ENCODE results near the gene NT5C2. TPM values are rescaled to one million over a fixed set of nuclear protein-coding genes. Genes with fewer than 3 reads are reported as not detected.

Gene NT5C2
- polyA plus RNA-seq, 1 of the 3 experiments (the other 2 are of a cell fraction) = 29.6 TPM

GRCh38 chr10:103111031-103111917 lies 81.8 kb downstream of the NT5C2 start:
- 92% methylated on average over 2 of the region's 2 CpGs for WGBS (ENCODE audit: low lambda C conversion rate)
- Histone ChIP-seq H3K4me3 (ENCODE audit: low read depth in 2 of 2, low read length in 1 of 2) (no peak overlapping the region), H3K79me2 (ENCODE audit: insufficient read depth) (peaks cover 72% of the 10 kb centered on the region)

GRCh38 chr10:103110407-103110806 lies 82.7 kb downstream of the NT5C2 start:
- H3K36me3 ChIP-seq (replicated peaks in 1 of 2; ENCODE audit: control insufficient read depth in 1 of 2, insufficient read depth in 2 of 2, low read length in 1 of 2) = peaks cover 15 to 37% of the 10 kb centered on the region in 2 experiments
- TF ChIP-seq GATA2 (CRISPR knock-in tag; IDR thresholded peaks at IDR 0.05) (no peak), FOXJ3 (CRISPR knock-in tag; IDR thresholded peaks at IDR 0.05) (no peak), CTCF (IDR thresholded peaks at IDR 0.05) (no peak), REST (IDR thresholded peaks at IDR 0.05; ENCODE audit: low read depth, low read length) (no peak), FOSL2 (IDR thresholded peaks at IDR 0.05; ENCODE audit: borderline replicate concordance, low read depth) (no peak), EP300 (IDR thresholded peaks at IDR 0.05; ENCODE audit: borderline replicate concordance in 1 of 2, low read depth in 1 of 2, low read length in 1 of 2) (no peak), NRF1 (IDR thresholded peaks at IDR 0.05; ENCODE audit: low read depth, low read length) (no peak), JUND (IDR thresholded peaks at IDR 0.05) (no peak), POLR2AphosphoS5 (IDR thresholded peaks at IDR 0.05; ENCODE audit: low read depth, low read length) (no peak), IRF3 (IDR thresholded peaks at IDR 0.05; ENCODE audit: low read depth, low read length) (no peak), CHD2 (IDR thresholded peaks at IDR 0.05; ENCODE audit: low read length, partially characterized antibody) (no peak), SIN3A (IDR thresholded peaks at IDR 0.05; ENCODE audit: borderline replicate concordance, low read depth, low read length) (no peak), MEF2A (IDR thresholded peaks at IDR 0.05; ENCODE audit: borderline replicate concordance, low read depth) (no peak), ELF1 (IDR thresholded peaks at IDR 0.05) (no peak), RAD21 (IDR thresholded peaks at IDR 0.05; ENCODE audit: low read length) (no peak), RXRA (IDR thresholded peaks at IDR 0.05; ENCODE audit: borderline replicate concordance, low read depth) (no peak), NFIC (IDR thresholded peaks at IDR 0.05; ENCODE audit: borderline replicate concordance) (no peak)
- H3K4me3 ChIP-seq (ENCODE audit: low read depth in 2 of 2, low read length in 1 of 2) = no peak overlapping the region
- peaks cover 3% of the 10 kb centered on the region for H3F3A ChIP-seq (replicated peaks; ENCODE audit: insufficient read depth)
- H4K20me1 ChIP-seq (ENCODE audit: insufficient read depth) = peaks cover 3% of the 10 kb centered on the region; the same call in 1 of the 2 replicates
- H3K79me2 ChIP-seq (ENCODE audit: insufficient read depth) = peaks cover 72% of the 10 kb centered on the region
- H3K9me3 ChIP-seq = no peaks in the 10 kb centered on the region
- POLR2A ChIA-PET = no interaction called here
- H3K4me2 ChIP-seq = no peak overlapping the region
- no peaks in the 10 kb centered on the region for H3K9me2 ChIP-seq
- no peak for DNase-seq
- H2AFZ ChIP-seq (ENCODE audit: low read depth) = no peak overlapping the region
- H3K27me3 ChIP-seq (ENCODE audit: insufficient read depth) = no peaks in the 10 kb centered on the region
- no peak overlapping the region for H3K9ac ChIP-seq
- peaks cover 0 to 12% of the 10 kb centered on the region in 2 experiments; a peak in 1 of 4 replicates for H3K4me1 ChIP-seq (ENCODE audit: control insufficient read depth in 1 of 2, insufficient read depth in 2 of 2, low read depth in 1 of 2, low read length in 1 of 2)
- CTCF ChIA-PET = interaction anchor here (1.0 to 1.3 kb wide), 3 partner anchors 134 to 209 kb away, joined by 3 to 5 read pairs (median 4); partner anchors contain the start of gene CNNM2
- no peak overlapping the region for H3K27ac ChIP-seq (ENCODE audit: low read depth in 2 of 2, low read length in 1 of 2)

More at GRCh38 chr10:103111031-103111917, 81.8 kb downstream of the NT5C2 start:
- POLR2A ChIA-PET = no interaction called here
- H4K20me1 ChIP-seq (ENCODE audit: insufficient read depth) = peaks cover 3% of the 10 kb centered on the region; the same call in 1 of the 2 replicates
- TF ChIP-seq SMC3 (IDR thresholded peaks at IDR 0.05; ENCODE audit: low read depth, low read length) = no peak
- TF ChIP-seq FOXM1 (IDR thresholded peaks at IDR 0.05; ENCODE audit: low read depth) = no peak
- no peak for TF ChIP-seq TAF1 (IDR thresholded peaks at IDR 0.05; ENCODE audit: borderline replicate concordance, low read depth, low read length)
- TF ChIP-seq GABPA (IDR thresholded peaks at IDR 0.05; ENCODE audit: low read depth) = no peak
- peaks cover 0 to 8% of the 10 kb centered on the region in 2 experiments; a peak in 1 of 4 replicates for H3K4me1 ChIP-seq (ENCODE audit: control insufficient read depth in 1 of 2, insufficient read depth in 2 of 2, low read depth in 1 of 2, low read length in 1 of 2)
- H3K27me3 ChIP-seq (ENCODE audit: insufficient read depth) = no peaks in the 10 kb centered on the region
- 0 out of 4 replicates have a peak overlapping the region, but pooled peaks of 1 of the 2 experiments have one; percentile 16 for H3K27ac ChIP-seq (ENCODE audit: low read depth in 2 of 2, low read length in 1 of 2)
- peak overlapping the region; percentile 3; the same call in 1 of the 2 replicates for H3K4me2 ChIP-seq
- peaks cover 6 to 28% of the 10 kb centered on the region in 2 experiments for H3K36me3 ChIP-seq (replicated peaks in 1 of 2; ENCODE audit: control insufficient read depth in 1 of 2, insufficient read depth in 2 of 2, low read length in 1 of 2)
- no peak for DNase-seq
- no peak overlapping the region for H2AFZ ChIP-seq (ENCODE audit: low read depth)
- CTCF ChIA-PET = interaction anchor here (1.0 to 1.4 kb wide), 2 partner anchors 13 to 210 kb away, joined by 3 to 4 read pairs; no protein-coding TSS in a partner anchor
- H3K9me3 ChIP-seq = no peaks in the 10 kb centered on the region
- H3K9ac ChIP-seq = no peak overlapping the region
- H3F3A ChIP-seq (replicated peaks; ENCODE audit: insufficient read depth) = peaks cover 3% of the 10 kb centered on the region
- H3K9me2 ChIP-seq = no peaks in the 10 kb centered on the region

All from SK-N-SH (cell line).